MM.1S (cell line): ENCODE measurements around the gene LHPP.

Experiments used
- DNase-seq: peaks from one replicate; pipeline ENCODE4 v3.0.0-alpha.2; 2015
- H2AFZ ChIP-seq: fragments of 300-600 bp; sonication (generic); 2 replicates; pipeline ENCODE4 v1.6.0; 2016; ENCODE audit warnings: antibody characterized with exemption, low read length
- H3F3A ChIP-seq: fragments of 300-600 bp; sonication (generic); 2 replicates; pipeline ENCODE4 v1.6.1; 2016; ENCODE audit warnings: mild to moderate bottlenecking, antibody characterized with exemption, low read length, moderate library complexity, mixed read lengths; ENCODE audit not compliant: insufficient read depth
- H3K27ac ChIP-seq: fragments of 300-600 bp; sonication (generic); 2 replicates; pipeline ENCODE4 v1.5.1; 2016; ENCODE audit warnings: mild to moderate bottlenecking, low read length
- H3K27me3 ChIP-seq: fragments of 300-600 bp; sonication (generic); replicated peaks from 2 replicates; pipeline ENCODE4 v1.6.0; 2016; ENCODE audit warnings: low read length; ENCODE audit not compliant: insufficient read depth
- H3K36me3 ChIP-seq: fragments of 300-600 bp; sonication (generic); replicated peaks from 2 replicates; pipeline ENCODE4 v1.6.1; 2016; ENCODE audit warnings: mild to moderate bottlenecking, low read length, mixed read lengths; ENCODE audit not compliant: insufficient read depth
- H3K4me1 ChIP-seq: fragments of 300-600 bp; sonication (generic); 2 replicates; pipeline ENCODE4 v1.6.1; 2016; ENCODE audit warnings: low read length, mixed read lengths
- H3K4me2 ChIP-seq: fragments of 300-600 bp; sonication (generic); 2 replicates; pipeline ENCODE4 v1.6.0; 2016; ENCODE audit warnings: low read depth, low read length
- H3K4me3 ChIP-seq: fragments of 300-600 bp; sonication (generic); 2 replicates; pipeline ENCODE4 v1.5.1; 2016; ENCODE audit warnings: low read length, mixed read lengths
- H3K79me2 ChIP-seq: fragments of 300-600 bp; sonication (generic); 2 replicates; pipeline ENCODE4 v1.6.1; 2016; ENCODE audit warnings: mixed run types, low read length, mixed read lengths
- H3K9ac ChIP-seq: fragments of 300-600 bp; sonication (generic); 2 replicates; pipeline ENCODE4 v1.6.1; 2016; ENCODE audit warnings: low read length, mixed read lengths
- H3K9me2 ChIP-seq: fragments of 300-600 bp; sonication (generic); replicated peaks from 2 replicates; pipeline ENCODE4 v1.6.1; 2016; ENCODE audit warnings: mild to moderate bottlenecking, low read length, mixed read lengths; ENCODE audit not compliant: insufficient read depth
- H3K9me3 ChIP-seq: fragments of 300-600 bp; sonication (generic); replicated peaks from 2 replicates; pipeline ENCODE4 v1.6.1; 2016; ENCODE audit warnings: mild to moderate bottlenecking, low read length, mixed read lengths; ENCODE audit not compliant: insufficient read depth
- H4K20me1 ChIP-seq: fragments of 300-600 bp; sonication (generic); 2 replicates; pipeline ENCODE4 v1.6.1; 2016; ENCODE audit warnings: mild to moderate bottlenecking, low read length, moderate library complexity, mixed read lengths; ENCODE audit not compliant: insufficient read depth
- EZH2 ChIP-seq: fragments of 300-600 bp; sonication (generic); optimal IDR thresholded peaks from 2 replicates; pipeline ENCODE3; 2017; ENCODE audit warnings: low read depth, mild to moderate bottlenecking, antibody characterized with exemption, low read length, mixed read lengths
- EZH2phosphoT487 ChIP-seq: fragments of 300-600 bp; sonication (generic); IDR thresholded peaks from 2 replicates; pipeline ENCODE4 v1.6.1; 2018; ENCODE audit warnings: antibody characterized with exemption, low read length
- TF ChIP-seq, protein P1 (sequence below): fragments of 300-600 bp; sonication (generic); IDR thresholded peaks from 2 replicates; pipeline ENCODE4 v1.5.1; 2016; ENCODE audit warnings: antibody characterized with exemption, low read length, mixed read lengths

Gene LHPP

DNA sequence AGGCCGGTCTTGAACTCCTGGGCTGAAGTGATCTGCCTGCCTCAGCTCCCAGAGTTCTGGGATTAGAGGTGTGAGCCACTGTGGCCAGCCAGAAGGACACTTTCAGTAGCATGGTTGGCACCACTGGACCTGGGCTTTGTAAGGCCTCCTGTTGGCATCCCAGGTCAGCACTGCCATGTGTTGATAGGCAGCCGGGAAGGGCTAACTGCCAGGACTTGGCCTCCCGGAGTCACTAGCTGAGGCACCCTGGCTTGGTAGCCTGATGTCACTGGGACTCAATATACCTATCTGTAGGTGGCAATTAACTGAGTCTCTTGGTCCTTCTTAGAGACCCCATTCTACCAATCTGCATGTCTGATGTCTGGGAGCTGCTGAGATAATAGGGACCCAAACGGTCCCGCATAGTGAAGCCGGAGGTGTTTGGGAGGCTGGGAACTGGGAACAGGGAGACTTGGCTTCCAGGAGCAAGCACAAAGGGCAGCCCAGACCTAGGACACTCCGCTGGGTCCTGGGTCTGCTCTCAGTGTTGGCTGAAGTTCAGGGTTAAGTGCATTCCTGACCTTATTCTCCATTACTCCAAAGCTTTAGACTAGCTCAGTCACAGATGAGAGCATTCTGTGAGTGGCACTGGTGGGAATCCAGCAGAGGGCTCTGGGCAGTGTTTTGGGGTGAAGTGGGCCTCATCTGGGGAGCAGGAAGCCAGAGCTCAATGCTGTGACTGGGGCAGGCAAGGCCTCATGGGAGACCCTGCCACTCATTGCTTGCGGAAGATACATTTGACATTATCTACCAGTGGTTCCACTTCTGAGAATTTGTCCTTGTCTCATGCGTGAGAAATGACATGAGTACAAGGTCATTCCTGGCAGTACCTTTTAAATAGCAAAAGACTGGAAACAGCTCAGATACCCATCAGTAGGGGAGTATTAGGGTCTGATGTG is 2.7 kb downstream of the LHPP start:
- Histone ChIP-seq H4K20me1 (no peaks in the 10 kb centered on the region), H3K4me3 (no peak overlapping the region), H3K4me1 (0 out of 2 replicates have a peak, but pooled peaks cover 7% of the 10 kb centered on the region), H3F3A (no peaks in the 10 kb centered on the region), H3K9me2 (no peaks in the 10 kb centered on the region), H3K36me3 (no peaks in the 10 kb centered on the region), H3K79me2 (no peaks in the 10 kb centered on the region), H3K27ac (no peak overlapping the region), H3K9me3 (no peaks in the 10 kb centered on the region), H2AFZ (no peak overlapping the region), H3K27me3 (no peaks in the 10 kb centered on the region), H3K4me2 (no peak overlapping the region), H3K9ac (no peak overlapping the region)
- DNase-seq = no peak
- TF ChIP-seq, protein P1, sequence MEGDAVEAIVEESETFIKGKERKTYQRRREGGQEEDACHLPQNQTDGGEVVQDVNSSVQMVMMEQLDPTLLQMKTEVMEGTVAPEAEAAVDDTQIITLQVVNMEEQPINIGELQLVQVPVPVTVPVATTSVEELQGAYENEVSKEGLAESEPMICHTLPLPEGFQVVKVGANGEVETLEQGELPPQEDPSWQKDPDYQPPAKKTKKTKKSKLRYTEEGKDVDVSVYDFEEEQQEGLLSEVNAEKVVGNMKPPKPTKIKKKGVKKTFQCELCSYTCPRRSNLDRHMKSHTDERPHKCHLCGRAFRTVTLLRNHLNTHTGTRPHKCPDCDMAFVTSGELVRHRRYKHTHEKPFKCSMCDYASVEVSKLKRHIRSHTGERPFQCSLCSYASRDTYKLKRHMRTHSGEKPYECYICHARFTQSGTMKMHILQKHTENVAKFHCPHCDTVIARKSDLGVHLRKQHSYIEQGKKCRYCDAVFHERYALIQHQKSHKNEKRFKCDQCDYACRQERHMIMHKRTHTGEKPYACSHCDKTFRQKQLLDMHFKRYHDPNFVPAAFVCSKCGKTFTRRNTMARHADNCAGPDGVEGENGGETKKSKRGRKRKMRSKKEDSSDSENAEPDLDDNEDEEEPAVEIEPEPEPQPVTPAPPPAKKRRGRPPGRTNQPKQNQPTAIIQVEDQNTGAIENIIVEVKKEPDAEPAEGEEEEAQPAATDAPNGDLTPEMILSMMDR = no peak
- TF ChIP-seq EZH2phosphoT487 = no peak
- TF ChIP-seq EZH2 = no peak

DNA sequence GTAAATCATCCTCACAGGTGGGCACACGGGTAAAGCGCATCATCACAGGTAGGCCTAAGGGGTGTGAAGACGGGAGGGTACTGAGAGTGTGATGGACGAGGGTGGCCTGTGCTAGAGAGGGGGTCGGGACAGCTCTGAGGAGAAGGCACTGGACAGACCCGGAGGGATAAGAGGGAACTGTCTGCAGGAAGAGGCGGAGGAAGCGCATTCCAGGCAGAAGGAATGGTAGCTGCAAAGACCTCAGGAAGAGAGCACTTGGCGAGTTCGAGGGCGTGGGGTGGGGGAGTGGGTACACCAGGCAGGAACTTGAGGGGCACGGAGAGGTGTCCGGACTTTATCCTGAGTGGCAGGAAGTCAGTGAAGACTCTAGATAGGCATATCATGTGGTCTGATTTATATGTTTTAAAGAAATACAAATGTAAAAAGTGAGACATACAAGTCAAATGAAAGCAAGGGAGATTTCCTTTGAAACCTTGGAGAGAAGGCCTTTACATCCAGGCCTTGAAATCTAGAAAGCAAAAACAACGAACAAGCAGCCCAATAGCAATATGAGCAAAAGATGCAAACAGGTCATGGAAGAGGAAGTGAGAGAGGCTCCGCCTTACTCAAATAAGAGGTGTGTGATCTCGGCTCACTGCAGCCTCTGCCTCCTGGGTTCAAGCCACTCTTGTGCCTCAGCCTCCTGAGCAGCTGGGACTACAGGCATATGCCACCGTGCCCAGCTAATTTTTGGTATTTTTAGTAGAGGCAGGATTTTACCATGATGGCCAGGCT is 3.6 kb downstream of the LHPP start:
- Histone ChIP-seq H3F3A (no peaks in the 10 kb centered on the region), H3K79me2 (no peaks in the 10 kb centered on the region), H3K27me3 (no peaks in the 10 kb centered on the region), H3K4me2 (no peak overlapping the region), H3K4me3 (no peak overlapping the region), H3K4me1 (0 out of 2 replicates have a peak, but pooled peaks cover 7% of the 10 kb centered on the region), H3K9ac (no peak overlapping the region), H4K20me1 (no peaks in the 10 kb centered on the region), H3K27ac (no peak overlapping the region), H3K36me3 (no peaks in the 10 kb centered on the region), H3K9me2 (no peaks in the 10 kb centered on the region), H3K9me3 (no peaks in the 10 kb centered on the region), H2AFZ (no peak overlapping the region; the same call in 1 of the 2 replicates)
- no peak for DNase-seq
- TF ChIP-seq EZH2phosphoT487 = no peak
- TF ChIP-seq, protein P1 = no peak
- no peak for TF ChIP-seq EZH2

DNA sequence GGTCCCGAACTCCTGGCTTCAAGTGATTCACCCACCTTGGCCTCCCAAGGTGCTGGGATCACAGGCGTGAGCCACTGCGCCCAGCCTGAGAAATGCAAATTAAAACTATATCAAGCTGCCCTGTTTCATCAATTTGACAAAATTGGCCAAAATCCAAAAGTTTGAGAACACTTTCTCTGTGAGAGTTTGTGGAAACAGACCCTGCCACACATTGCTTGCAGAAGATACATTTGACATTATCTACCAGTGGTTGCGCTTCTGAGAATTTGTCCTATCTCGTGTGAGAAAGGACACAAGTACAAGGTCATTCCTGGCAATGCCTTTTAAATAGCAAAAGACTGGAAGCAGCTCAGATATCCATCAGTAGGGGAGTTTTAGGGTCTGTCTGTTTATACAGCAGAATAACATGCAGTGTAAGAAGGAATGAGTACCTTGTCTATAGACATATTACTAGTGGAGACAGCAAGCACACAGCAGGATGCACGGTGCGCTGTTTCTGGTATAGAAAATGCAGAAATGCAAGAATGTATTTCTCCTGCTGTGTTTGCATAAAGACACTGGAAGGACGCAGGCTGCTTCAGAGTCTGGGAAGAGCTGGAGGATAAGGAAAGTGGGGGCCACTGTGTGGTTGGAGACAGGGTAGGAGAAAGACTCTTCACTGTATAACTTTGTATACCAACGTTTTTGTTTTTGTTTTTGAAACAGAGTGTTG is 4.3 kb downstream of the LHPP start:
- Histone ChIP-seq H3K9me2 (no peaks in the 10 kb centered on the region), H3K9me3 (no peaks in the 10 kb centered on the region), H3K27me3 (no peaks in the 10 kb centered on the region), H3K4me1 (0 out of 2 replicates have a peak, but pooled peaks cover 7% of the 10 kb centered on the region), H2AFZ (no peak overlapping the region), H3K36me3 (no peaks in the 10 kb centered on the region), H3K9ac (no peak overlapping the region), H4K20me1 (no peaks in the 10 kb centered on the region), H3K4me2 (no peak overlapping the region), H3K79me2 (no peaks in the 10 kb centered on the region), H3F3A (no peaks in the 10 kb centered on the region), H3K27ac (no peak overlapping the region), H3K4me3 (no peak overlapping the region)
- TF ChIP-seq, protein P1 = no peak
- DNase-seq = no peak
